GM18502 (cell line): ENCODE data around the gene CYP2C18.
"Not testable (repeated sequence)": the region's sequence is repeated elsewhere in the genome, so short reads cannot be mapped to it uniquely, and the experiment has no call there.

Experiments used
- ATAC-seq: cut with Tn5 transposase; IDR thresholded peaks from one replicate; pipeline ENCODE4 v1.9.1; 2021; ENCODE audit warnings: mild to moderate bottlenecking; ENCODE audit not compliant: unreplicated experiment, poor library complexity

The CYP2C18 gene

GRCh38 chr10:94738588-94738987 lies 55.1 kb downstream of the CYP2C18 start:
- no peak for ATAC-seq

- no peak for ATAC-seq
Measured at GRCh38 chr10:94747137-94747536, 63.6 kb downstream of the CYP2C18 start.

GRCh38 chr10:94747838-94748237 lies 64.3 kb downstream of the CYP2C18 start:
- ATAC-seq: no peak

GRCh38 chr10:94757916-94758315 lies 74.4 kb downstream of the CYP2C18 start:
- no peak for ATAC-seq

- no peak for ATAC-seq
Measured at GRCh38 chr10:94760586-94761178, 77.2 kb downstream of the CYP2C18 start.

GRCh38 chr10:94762393-94762792 lies 78.9 kb downstream of the CYP2C18 start, which contains the start of gene CYP2C19:
Gene CYP2C19, plus strand, starts transcription at chr10:94762681. Its CDS starts 25 bp downstream, at chr10:94762706.
- no peak for ATAC-seq

- not testable (repeated sequence) for ATAC-seq
Measured at GRCh38 chr10:94775425-94775824, 91.9 kb downstream of the CYP2C18 start.

- no peak for ATAC-seq
Measured at GRCh38 chr10:94777886-94778458, 94.4 kb downstream of the CYP2C18 start.

- no peak for ATAC-seq
Measured at GRCh38 chr10:94780844-94781243, 97.3 kb downstream of the CYP2C18 start.

- no peak for ATAC-seq
Measured at GRCh38 chr10:94784256-94784655, 100.7 kb downstream of the CYP2C18 start.

- ATAC-seq: no peak
Measured at GRCh38 chr10:94785211-94785610, 101.7 kb downstream of the CYP2C18 start.
